Measurements from ENCODE around the gene SEPTIN8. TPM values are rescaled to one million over a fixed set of nuclear protein-coding genes. Genes with fewer than 3 reads are reported as not detected.
"Not testable (repeated sequence)": the region's sequence is repeated elsewhere in the genome, so short reads cannot be mapped to it uniquely, and the experiment has no call there.

The SEPTIN8 gene
- total and polyA plus RNA-seq, 2 donors (not counting 1 experiment from before 2014, with no cell fraction given) = 4.0 to 5.9 TPM

DNA sequence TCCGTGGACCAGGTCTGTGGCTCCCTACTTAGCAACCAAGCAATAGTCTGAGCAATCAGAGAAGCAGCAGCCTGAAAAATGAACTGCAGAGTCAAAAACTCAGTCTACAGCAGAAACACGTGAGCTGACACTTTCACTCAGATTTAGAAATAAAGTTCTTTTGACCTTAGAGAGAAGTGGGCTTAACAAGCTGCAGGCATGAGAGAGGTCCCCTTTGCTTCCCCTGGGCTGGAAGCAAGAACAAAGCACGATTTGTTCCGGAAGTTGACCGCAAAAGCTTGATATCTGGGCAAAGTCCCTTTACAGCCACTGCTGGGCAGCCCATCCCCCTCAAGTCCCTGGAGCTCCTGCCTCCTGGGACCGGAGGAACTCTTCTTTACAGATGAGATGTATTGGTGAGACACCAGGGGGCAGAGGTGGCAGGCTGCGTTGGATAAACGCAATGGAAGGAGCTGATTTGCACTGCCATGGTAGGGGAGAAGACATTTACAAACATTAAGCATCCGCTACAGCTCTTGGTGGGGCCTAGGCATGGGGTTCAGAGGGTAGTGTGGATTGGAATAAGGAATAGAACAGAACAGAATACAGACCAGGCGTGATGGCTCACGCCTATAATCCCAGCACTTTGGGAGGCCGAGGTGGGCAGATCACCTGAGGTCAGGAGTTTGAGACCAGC, 30.3 kb upstream of the SEPTIN8 start:
- no peak for ATAC-seq (ENCODE audit: low read depth)
- H3K4me2 ChIP-seq (replicated peaks; ENCODE audit: low read depth, low read length, poor library complexity, severe bottlenecking) = no peak overlapping the region

DNA sequence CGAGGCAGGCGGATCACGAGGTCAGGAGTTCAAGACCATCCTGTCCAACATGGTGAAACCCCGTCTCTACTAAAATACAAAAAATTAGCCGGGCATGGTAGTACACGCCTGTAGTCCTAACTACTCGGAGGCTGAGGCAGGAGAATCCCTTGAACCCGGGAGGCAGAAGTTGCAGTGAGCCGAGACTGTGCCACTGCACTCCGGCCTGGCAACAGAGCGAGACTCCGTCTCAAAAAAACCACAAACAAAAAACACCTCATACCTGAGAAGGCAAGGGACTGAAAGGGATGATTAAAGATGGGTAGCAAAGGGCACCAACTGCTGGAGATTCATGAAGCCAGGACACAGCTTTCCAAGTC, 29.7 kb upstream of the SEPTIN8 start:
- WGBS (ENCODE audit: insufficient coverage) = 99% methylated on average over 8 of the region's 12 CpGs

More for the DNA sequence above, 30.3 kb upstream of the SEPTIN8 start:
- Mint-ChIP-seq H3K27me3 (peaks cover 49% of the 10 kb centered on the region), H3K4me1 (peaks cover 8% of the 10 kb centered on the region), H3K27ac (no peak overlapping the region), H3K9me3 (ENCODE audit: insufficient read depth) (no peaks in the 10 kb centered on the region), H3K4me3 (no peak overlapping the region)
- CTCF ChIA-PET = interaction anchor here (1.0 to 2.3 kb wide), 3 partner anchors 11 to 23 kb away, joined by 3 to 6 read pairs (median 4); partner anchors contain the start of gene SHROOM1
- Histone ChIP-seq H3K4me3 (ENCODE audit: control extremely low read depth in 1 of 5, extremely low read depth in 1 of 5, insufficient read depth in 1 of 5, low read depth in 2 of 5, low read length in 4 of 5) (no peak overlapping the region), H2AFZ (ENCODE audit: insufficient read depth, low read depth, low read length, poor library complexity, severe bottlenecking) (no peak overlapping the region), H4K20me1 (ENCODE audit: control insufficient read depth, insufficient read depth, low read length, poor library complexity, severe bottlenecking) (no peaks in the 10 kb centered on the region), H3K27ac (ENCODE audit: low read length in 2 of 2) (no peak overlapping the region), H3K36me3 (replicated peaks in 1 of 2; ENCODE audit: control extremely low read depth in 1 of 2, control insufficient read depth in 1 of 2, extremely low read depth in 1 of 2, insufficient read depth in 2 of 2, low read length in 1 of 2) (no peaks in the 10 kb centered on the region), H3K79me2 (ENCODE audit: control insufficient read depth, insufficient read depth, low read length) (no peaks in the 10 kb centered on the region), H3K9ac (ENCODE audit: low read length) (no peak overlapping the region), H3K4me1 (ENCODE audit: control insufficient read depth in 2 of 2, insufficient read depth in 2 of 2, low read length in 2 of 2) (peaks cover 2% of the 10 kb centered on the region in 2 donors), H3K9me3 (ENCODE audit: control extremely low read depth in 1 of 3, control insufficient read depth in 2 of 3, insufficient read depth in 1 of 3, low read length in 2 of 3) (peaks cover 0 to 1% (median 0%) of the 10 kb centered on the region in 3 donors), H3K27me3 (replicated peaks in 1 of 4; ENCODE audit: control extremely low read depth in 1 of 4, control insufficient read depth in 3 of 4, insufficient read depth in 4 of 4, low read length in 3 of 4) (peaks cover 0 to 37% (median 13%) of the 10 kb centered on the region in 4 experiments)
- intact Hi-C loops (cut with micrococcal nuclease) = no loop called here
- POLR2A ChIA-PET = no interaction called here
- no peak for TF ChIP-seq EZH2 (IDR thresholded peaks at IDR 0.05; ENCODE audit: borderline replicate concordance, insufficient read depth, low read depth, low read length, poor library complexity, severe bottlenecking)
- TF ChIP-seq, protein P1, sequence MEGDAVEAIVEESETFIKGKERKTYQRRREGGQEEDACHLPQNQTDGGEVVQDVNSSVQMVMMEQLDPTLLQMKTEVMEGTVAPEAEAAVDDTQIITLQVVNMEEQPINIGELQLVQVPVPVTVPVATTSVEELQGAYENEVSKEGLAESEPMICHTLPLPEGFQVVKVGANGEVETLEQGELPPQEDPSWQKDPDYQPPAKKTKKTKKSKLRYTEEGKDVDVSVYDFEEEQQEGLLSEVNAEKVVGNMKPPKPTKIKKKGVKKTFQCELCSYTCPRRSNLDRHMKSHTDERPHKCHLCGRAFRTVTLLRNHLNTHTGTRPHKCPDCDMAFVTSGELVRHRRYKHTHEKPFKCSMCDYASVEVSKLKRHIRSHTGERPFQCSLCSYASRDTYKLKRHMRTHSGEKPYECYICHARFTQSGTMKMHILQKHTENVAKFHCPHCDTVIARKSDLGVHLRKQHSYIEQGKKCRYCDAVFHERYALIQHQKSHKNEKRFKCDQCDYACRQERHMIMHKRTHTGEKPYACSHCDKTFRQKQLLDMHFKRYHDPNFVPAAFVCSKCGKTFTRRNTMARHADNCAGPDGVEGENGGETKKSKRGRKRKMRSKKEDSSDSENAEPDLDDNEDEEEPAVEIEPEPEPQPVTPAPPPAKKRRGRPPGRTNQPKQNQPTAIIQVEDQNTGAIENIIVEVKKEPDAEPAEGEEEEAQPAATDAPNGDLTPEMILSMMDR (IDR thresholded peaks at IDR 0.05) = no peak
- WGBS (ENCODE audit: insufficient coverage) = 50% methylated on average over 8 of the region's 12 CpGs
- DNase-seq = no peak

DNA sequence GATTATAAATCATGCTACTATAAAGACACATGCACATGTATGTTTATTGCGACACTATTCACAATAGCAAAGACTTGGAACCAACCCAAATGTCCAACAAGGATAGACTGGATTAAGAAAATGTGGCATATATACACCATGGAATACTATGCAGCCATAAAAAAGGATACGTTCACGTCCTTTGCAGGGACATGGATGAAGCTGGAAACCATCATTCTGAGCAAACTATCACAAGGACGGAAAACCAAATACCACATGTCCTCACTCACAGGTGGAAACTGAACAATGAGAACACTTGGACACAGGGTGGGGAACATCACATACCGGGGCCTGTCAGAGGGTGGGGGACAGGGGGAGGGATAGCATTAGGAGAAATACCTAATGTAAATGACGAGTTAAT, 28.8 kb upstream of the SEPTIN8 start:
- H3K27me3 ChIP-seq (replicated peaks in 1 of 4; ENCODE audit: control extremely low read depth in 1 of 4, control insufficient read depth in 3 of 4, insufficient read depth in 4 of 4, low read length in 3 of 4) = peaks cover 0 to 27% (median 9%) of the 10 kb centered on the region in 4 experiments
- H3K4me1 ChIP-seq (ENCODE audit: control insufficient read depth in 2 of 2, insufficient read depth in 2 of 2, low read length in 2 of 2); H3K4me1 Mint-ChIP-seq; H2AFZ ChIP-seq (ENCODE audit: insufficient read depth, low read depth, low read length, poor library complexity, severe bottlenecking); intact Hi-C loops (cut with micrococcal nuclease); H3K4me2 ChIP-seq (replicated peaks; ENCODE audit: low read depth, low read length, poor library complexity, severe bottlenecking); H4K20me1 ChIP-seq (ENCODE audit: control insufficient read depth, insufficient read depth, low read length, poor library complexity, severe bottlenecking); H3K4me3 Mint-ChIP-seq; H3K79me2 ChIP-seq (ENCODE audit: control insufficient read depth, insufficient read depth, low read length); H3K27ac Mint-ChIP-seq; H3K4me3 ChIP-seq (ENCODE audit: control extremely low read depth in 1 of 5, extremely low read depth in 1 of 5, insufficient read depth in 1 of 5, low read depth in 2 of 5, low read length in 4 of 5); H3K27ac ChIP-seq (ENCODE audit: low read length in 2 of 2); POLR2A ChIA-PET; ATAC-seq (ENCODE audit: low read depth); H3K36me3 ChIP-seq (replicated peaks in 1 of 2; ENCODE audit: control extremely low read depth in 1 of 2, control insufficient read depth in 1 of 2, extremely low read depth in 1 of 2, insufficient read depth in 2 of 2, low read length in 1 of 2); H3K9me3 ChIP-seq (ENCODE audit: control extremely low read depth in 1 of 3, control insufficient read depth in 2 of 3, insufficient read depth in 1 of 3, low read length in 2 of 3); H3K9ac ChIP-seq (ENCODE audit: low read length); H3K9me3 Mint-ChIP-seq (ENCODE audit: insufficient read depth); DNase-seq: not testable (repeated sequence)
- WGBS (ENCODE audit: insufficient coverage) = 100% methylated on average over 3 of the region's 6 CpGs
- CTCF ChIA-PET = interaction anchor here (2.3 kb wide), 1 partner anchor 14 kb away, joined by 6 read pairs; no protein-coding TSS in a partner anchor
- H3K27me3 Mint-ChIP-seq = peaks cover 45% of the 10 kb centered on the region

More for the DNA sequence above, 29.7 kb upstream of the SEPTIN8 start:
- H3K36me3 ChIP-seq (replicated peaks in 1 of 2; ENCODE audit: control extremely low read depth in 1 of 2, control insufficient read depth in 1 of 2, extremely low read depth in 1 of 2, insufficient read depth in 2 of 2, low read length in 1 of 2); intact Hi-C loops (cut with micrococcal nuclease); H4K20me1 ChIP-seq (ENCODE audit: control insufficient read depth, insufficient read depth, low read length, poor library complexity, severe bottlenecking); H3K4me1 Mint-ChIP-seq; H3K79me2 ChIP-seq (ENCODE audit: control insufficient read depth, insufficient read depth, low read length); H3K9ac ChIP-seq (ENCODE audit: low read length); H3K27ac Mint-ChIP-seq; H3K4me2 ChIP-seq (replicated peaks; ENCODE audit: low read depth, low read length, poor library complexity, severe bottlenecking); DNase-seq; POLR2A ChIA-PET; H3K4me3 ChIP-seq (ENCODE audit: control extremely low read depth in 1 of 5, extremely low read depth in 1 of 5, insufficient read depth in 1 of 5, low read depth in 2 of 5, low read length in 4 of 5); H3K9me3 ChIP-seq (ENCODE audit: control extremely low read depth in 1 of 3, control insufficient read depth in 2 of 3, insufficient read depth in 1 of 3, low read length in 2 of 3); H3K27ac ChIP-seq (ENCODE audit: low read length in 2 of 2); H3K4me3 Mint-ChIP-seq; ATAC-seq (ENCODE audit: low read depth); H2AFZ ChIP-seq (ENCODE audit: insufficient read depth, low read depth, low read length, poor library complexity, severe bottlenecking); H3K4me1 ChIP-seq (ENCODE audit: control insufficient read depth in 2 of 2, insufficient read depth in 2 of 2, low read length in 2 of 2); H3K9me3 Mint-ChIP-seq (ENCODE audit: insufficient read depth): not testable (repeated sequence)
- peaks cover 51% of the 10 kb centered on the region for H3K27me3 Mint-ChIP-seq
- H3K27me3 ChIP-seq (replicated peaks in 1 of 4; ENCODE audit: control extremely low read depth in 1 of 4, control insufficient read depth in 3 of 4, insufficient read depth in 4 of 4, low read length in 3 of 4) = peaks cover 0 to 32% (median 13%) of the 10 kb centered on the region in 4 experiments
- CTCF ChIA-PET = interaction anchor here (0.6 to 2.3 kb wide), 4 partner anchors 11 to 135 kb away, joined by 3 to 6 read pairs (median 4); partner anchors contain the start of gene SHROOM1
